GM10266 (cell line): ENCODE data around the gene ZSWIM4.

Experiments
- DNase-seq: peaks from one replicate; pipeline ENCODE4 v3.0.0; 2012; ENCODE audit errors: extremely low spot score
- TF ChIP-seq, protein P1 (sequence below): IDR thresholded peaks from 2 replicates; pipeline ENCODE4 v1.5.1; 2012; ENCODE audit warnings: mild to moderate bottlenecking, low read depth; ENCODE audit not compliant: control insufficient read depth, insufficient read depth; ENCODE audit errors: missing control alignments

Gene ZSWIM4

DNA sequence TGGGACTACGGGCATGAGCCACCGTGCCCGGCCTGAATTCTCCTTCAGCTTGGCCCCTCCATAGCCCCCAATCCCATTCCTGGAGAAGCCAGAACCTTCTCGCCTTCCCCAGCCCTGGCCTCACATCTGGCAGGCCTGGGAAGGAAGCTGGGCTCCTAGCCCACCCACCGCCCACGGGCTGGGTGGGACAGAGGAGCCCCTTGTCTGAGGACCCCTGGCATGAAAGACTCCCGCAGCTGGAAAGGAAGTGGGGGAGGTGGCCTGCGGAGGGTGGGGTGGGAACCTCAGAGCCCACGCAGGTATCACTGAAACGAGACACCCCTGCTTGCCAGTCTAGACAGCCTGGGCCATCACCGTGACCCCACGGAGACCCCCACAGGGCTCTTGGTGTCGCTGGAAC lies 74.0 kb downstream of the ZSWIM4 start:
- TF ChIP-seq, protein P1, sequence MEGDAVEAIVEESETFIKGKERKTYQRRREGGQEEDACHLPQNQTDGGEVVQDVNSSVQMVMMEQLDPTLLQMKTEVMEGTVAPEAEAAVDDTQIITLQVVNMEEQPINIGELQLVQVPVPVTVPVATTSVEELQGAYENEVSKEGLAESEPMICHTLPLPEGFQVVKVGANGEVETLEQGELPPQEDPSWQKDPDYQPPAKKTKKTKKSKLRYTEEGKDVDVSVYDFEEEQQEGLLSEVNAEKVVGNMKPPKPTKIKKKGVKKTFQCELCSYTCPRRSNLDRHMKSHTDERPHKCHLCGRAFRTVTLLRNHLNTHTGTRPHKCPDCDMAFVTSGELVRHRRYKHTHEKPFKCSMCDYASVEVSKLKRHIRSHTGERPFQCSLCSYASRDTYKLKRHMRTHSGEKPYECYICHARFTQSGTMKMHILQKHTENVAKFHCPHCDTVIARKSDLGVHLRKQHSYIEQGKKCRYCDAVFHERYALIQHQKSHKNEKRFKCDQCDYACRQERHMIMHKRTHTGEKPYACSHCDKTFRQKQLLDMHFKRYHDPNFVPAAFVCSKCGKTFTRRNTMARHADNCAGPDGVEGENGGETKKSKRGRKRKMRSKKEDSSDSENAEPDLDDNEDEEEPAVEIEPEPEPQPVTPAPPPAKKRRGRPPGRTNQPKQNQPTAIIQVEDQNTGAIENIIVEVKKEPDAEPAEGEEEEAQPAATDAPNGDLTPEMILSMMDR = no peak
- no peak for DNase-seq

DNA sequence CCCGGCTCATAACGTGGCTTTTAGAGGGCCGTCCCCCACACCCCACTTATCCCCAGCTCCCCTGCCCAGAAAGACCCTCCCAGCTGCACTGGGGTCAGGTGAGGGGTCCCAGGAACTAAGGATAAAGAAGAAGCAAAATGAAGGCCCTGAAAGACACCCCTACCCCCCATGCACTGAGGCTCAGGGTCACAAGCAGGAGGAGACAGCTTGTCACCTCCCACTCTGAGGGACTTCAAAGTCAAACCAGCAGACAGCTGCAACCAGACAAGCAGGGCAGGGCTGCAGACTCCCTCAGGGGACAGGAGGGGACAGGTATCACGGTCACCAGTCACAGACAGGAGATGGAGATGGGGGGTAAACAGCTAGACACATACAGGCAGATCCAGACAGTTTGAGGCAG lies 75.6 kb downstream of the ZSWIM4 start:
- TF ChIP-seq, protein P1 = no peak
- DNase-seq = no peak

DNA sequence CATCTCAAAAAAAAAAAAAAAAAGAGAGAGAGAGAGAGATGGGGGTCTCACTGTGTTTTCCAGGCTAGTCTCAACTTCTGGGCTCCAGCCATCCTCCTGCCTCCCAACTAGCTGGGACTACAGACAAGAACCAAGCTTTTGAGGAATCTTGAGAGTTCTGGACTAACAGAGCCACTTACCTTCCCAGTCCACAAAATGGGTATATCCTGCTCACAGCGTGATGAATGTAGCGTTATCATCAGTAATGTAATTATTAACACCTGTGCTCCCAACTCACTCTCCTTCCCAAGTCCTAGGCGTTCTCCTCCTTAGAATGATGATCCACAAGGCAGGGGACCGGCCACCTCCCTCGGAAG lies 77.1 kb downstream of the ZSWIM4 start:
- no peak for DNase-seq
- TF ChIP-seq, protein P1 = no peak

DNA sequence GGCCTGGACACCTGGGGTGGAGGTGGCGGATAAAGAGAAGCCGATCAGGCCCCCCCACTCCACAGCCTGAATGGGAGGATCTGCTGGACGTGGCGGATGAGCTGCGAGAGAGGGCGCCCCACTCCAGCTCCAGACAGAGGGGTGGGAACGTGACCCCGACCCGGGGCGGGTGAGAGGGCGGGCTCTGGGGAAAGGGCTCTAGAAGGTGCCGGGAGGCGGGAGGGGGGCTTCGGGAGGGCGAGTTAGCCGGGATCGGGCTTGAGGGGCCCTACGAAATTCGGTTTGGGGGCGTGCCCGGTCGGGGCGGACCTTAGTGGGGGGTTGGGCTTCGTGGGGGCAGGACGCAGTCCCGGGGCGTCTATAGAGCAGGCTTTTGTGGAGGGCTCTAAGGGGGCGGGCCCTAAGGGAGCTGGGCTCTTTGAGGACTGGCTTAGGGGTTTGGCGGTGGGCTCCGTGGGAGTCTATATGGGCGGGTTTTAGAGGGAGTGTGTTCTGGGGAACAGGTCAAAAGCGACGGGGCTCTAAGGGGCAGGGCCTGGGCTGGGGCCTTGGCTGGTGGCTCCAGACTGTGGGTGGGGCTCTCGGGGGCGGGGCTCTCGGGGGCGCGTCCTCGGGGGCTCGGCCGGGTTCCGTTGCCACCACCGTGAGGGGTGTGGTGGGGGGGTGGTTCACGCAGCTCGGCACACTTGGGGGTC lies 77.6 kb downstream of the ZSWIM4 start:
- TF ChIP-seq, protein P1 = peak; percentile 41
- DNase-seq = peak; percentile 80

DNA sequence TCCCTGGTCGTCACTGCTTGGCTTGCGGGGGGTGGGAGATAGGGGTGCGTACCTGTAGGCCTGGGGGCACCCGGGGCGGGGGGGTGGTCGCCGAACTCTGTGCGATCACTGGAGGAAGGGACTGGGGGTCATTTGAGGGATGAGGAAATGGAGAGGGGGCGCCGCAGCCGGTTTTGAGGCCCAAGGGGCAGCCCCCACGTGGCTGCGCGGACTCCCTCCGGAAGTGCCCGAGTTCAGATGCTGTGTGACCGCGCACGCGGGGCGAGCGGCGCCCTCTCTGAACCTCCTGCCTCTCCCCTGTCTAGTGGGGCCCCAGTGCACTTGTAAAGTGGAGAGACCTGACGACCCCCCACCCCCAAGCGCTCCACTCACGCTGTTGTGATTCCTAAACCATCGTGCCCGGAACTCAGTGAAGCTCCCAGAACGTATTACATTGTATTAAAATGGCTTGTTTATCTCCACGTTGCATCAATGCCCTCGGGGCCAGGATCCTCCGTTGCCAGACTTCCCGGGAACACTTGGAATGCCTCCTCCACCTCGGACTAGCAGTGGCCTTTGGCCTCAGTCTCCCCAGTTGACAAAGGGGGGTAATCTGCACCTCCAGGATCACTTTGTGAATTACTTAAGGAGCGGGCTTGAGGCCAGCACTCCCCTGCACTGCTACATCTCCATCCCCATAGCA lies 78.7 kb downstream of the ZSWIM4 start:
- TF ChIP-seq, protein P1 = no peak
- no peak for DNase-seq

DNA sequence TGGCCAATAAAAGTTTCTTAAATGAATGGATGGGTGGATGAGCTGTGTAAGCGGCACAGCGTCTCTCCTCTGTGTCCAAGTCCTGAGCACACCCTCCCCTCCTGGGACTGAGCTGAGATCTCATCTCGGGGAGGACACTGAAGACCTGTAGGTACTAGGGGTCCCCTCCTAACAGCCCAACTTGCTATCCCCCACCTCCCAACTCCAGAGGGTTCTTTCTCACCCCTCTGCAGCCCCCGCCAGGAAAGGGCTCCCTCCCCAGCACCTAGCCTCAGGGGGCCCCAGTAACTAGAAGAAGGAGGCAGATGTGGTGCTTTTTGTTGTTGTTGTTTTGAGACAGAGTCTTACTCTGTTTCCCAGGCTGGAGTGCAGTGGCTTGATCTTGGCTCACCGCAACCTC lies 80.6 kb downstream of the ZSWIM4 start:
- DNase-seq = no peak
- TF ChIP-seq, protein P1 = no peak

DNA sequence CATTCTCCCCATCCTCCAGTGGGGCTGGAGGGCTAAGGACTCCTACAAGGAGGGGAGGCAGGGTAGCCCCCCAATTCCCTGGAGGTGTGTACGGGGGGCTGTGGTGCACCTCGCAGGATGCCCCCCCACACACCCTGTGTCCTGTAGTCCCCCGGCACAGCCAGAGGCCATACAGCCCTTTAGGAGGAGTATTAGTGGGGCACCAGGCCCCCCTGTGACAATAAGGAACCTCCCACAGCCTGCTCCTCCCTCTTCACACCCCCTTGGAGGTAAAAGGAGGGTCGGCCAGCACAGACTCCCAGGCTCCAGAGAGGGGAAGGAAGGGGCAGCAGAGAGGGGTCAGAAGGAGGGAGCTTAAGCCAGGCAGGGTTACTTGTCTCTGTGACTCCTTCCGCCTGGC lies 81.6 kb downstream of the ZSWIM4 start, which contains the start of gene NANOS3:
NANOS3 (plus strand) TSS at position 301 of the 400 bp plus-strand sequence. CDS start 115 bp downstream, outside the sequence.
- TF ChIP-seq, protein P1 = no peak
- DNase-seq = no peak
